ENCODE results near the gene PKHD1.

GRCh38 chr6:52012582-52012981 is 74.8 kb downstream of the PKHD1 start:
- TF ChIP-seq, protein P1, sequence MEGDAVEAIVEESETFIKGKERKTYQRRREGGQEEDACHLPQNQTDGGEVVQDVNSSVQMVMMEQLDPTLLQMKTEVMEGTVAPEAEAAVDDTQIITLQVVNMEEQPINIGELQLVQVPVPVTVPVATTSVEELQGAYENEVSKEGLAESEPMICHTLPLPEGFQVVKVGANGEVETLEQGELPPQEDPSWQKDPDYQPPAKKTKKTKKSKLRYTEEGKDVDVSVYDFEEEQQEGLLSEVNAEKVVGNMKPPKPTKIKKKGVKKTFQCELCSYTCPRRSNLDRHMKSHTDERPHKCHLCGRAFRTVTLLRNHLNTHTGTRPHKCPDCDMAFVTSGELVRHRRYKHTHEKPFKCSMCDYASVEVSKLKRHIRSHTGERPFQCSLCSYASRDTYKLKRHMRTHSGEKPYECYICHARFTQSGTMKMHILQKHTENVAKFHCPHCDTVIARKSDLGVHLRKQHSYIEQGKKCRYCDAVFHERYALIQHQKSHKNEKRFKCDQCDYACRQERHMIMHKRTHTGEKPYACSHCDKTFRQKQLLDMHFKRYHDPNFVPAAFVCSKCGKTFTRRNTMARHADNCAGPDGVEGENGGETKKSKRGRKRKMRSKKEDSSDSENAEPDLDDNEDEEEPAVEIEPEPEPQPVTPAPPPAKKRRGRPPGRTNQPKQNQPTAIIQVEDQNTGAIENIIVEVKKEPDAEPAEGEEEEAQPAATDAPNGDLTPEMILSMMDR (IDR thresholded peaks at IDR 0.05): no peak
- no peak for TF ChIP-seq EZH2 (IDR thresholded peaks at IDR 0.05; ENCODE audit: borderline replicate concordance, insufficient read depth, low read depth, low read length, poor library complexity, severe bottlenecking)

Data from B cell (primary cell).